GM12875 (cell line): Measurements from ENCODE around the gene UMAD1.
"Not testable (repeated sequence)": the region's sequence is repeated elsewhere in the genome, so short reads cannot be mapped to it uniquely, and the experiment has no call there.

Experiments used
- H3K4me3 ChIP-seq: one replicate; pipeline ENCODE4 v1.5.1; 2011; ENCODE audit warnings: low read depth, low read length, control low read depth
- CTCF ChIP-seq: IDR thresholded peaks from 2 replicates; pipeline ENCODE4 v1.5.1; 2011; ENCODE audit warnings: low read depth, mild to moderate bottlenecking, control low read depth, inconsistent platforms, low read length, moderate library complexity, borderline replicate concordance; ENCODE audit not compliant: insufficient read depth

Gene UMAD1

DNA sequence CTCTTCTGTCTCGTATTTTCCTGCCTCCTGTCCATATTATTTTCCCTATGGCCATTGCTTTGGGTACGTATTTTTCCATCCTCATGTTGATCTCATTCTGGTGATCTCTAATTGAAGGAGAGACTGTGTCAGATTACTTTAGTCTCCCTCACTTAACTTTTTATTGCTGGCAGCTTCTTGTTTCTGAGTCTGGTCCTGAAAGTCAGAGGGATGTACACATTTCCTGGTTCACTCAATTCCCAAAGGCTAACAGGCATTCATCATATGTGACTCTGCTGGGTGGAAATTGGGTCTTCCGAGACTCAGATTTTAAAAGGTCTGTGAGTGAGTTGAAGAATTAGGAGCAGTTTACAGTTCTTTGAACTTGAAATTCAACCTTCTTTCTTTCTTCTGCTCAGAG is 10.9 kb downstream of the UMAD1 start:
- H3K4me3 ChIP-seq, result no peak overlapping the region
- no peak for TF ChIP-seq CTCF

GRCh38 chr7:7652798-7653540 is 12.4 kb downstream of the UMAD1 start:
- TF ChIP-seq CTCF, result no peak
- H3K4me3 ChIP-seq, result no peak overlapping the region

DNA sequence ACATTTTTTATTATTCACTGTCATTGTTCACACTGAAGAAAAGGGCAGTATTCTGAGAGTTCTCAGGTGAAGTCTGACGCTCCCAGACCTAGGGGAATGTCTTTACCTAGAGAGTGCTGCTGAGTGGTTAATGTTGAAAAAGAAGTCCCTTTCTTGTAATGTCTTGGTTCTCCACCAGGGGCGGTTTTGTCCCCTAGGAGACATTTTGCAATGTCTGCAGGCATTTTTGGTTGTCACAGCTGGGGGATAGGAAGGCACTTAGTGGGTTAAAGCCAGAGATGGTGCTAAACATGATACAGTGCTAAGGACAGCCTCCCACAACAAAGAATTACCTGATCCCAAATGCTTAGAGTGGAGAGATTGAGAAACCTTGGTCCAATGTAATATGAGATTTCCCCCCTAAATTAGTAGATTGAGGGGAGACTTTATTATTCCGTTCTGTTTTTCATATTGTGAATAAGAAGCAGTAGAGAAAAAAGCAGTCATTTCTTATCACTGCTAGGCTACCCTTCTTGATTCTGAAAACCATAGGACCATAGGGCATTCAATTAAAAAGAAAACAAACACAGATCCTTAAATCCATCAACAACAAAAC is 13.1 kb downstream of the UMAD1 start:
- TF ChIP-seq CTCF, result peak; percentile 54; the same call in 1 of the 2 replicates
- H3K4me3 ChIP-seq, result no peak overlapping the region

DNA sequence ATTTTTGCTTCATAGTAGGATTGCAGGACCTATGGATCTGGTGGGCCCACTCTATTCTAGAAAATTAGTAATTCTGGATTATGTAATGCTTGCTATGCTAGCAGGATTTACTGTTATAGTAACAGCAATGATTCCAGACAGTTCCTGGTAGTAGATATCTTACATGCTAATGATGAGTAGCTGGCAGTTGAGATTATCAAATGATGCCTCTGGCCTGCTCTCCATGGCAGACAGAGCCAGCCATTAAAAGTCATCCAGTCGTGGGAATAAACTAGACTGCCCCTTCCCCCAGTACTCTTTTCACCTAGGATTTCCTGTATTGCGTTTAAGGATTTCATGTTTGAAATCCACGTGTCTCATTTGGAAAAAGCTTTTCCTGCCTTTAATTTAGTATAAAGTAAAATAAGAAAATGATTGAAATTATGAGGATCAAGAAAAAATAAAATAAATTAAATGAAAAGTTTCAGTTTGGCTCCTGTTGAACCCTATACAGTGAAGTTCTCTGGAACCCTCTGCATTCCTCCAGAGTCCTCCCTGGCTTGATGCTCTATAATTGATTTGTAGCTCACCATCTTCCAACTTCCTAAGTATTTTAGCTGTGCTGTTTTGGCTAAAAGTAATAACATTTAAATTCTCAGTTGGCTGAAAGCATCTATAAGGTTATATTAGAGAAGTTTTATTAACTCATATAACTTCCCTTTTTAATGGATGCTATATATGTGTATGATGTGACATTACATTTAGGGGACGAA is 14.6 kb downstream of the UMAD1 start:
- TF ChIP-seq CTCF, result no peak
- no peak overlapping the region for H3K4me3 ChIP-seq

DNA sequence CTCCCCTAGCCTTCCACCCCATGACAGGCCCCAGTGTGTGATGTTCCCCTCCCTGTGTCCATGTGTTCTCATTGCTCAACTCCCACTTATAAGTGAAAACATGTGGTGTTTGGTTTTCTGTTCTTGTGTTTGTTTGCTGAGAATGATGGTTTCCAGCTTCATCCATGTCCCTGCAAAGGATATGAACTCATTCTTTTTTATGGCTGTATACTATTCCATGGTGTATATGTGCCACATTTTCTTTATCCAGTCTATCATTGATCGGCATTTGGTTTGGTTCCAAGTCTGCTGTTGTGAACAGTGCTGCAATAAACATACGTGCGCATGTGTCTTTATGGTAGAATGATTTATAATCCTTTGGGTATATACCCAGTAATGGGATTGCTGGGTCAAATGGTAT is 15.9 kb downstream of the UMAD1 start:
- H3K4me3 ChIP-seq, result not testable (repeated sequence)

GRCh38 chr7:7662527-7662926 is 22.0 kb downstream of the UMAD1 start:
- no peak for TF ChIP-seq CTCF
- H3K4me3 ChIP-seq, result no peak overlapping the region

GRCh38 chr7:7664291-7664690 is 23.7 kb downstream of the UMAD1 start:
- H3K4me3 ChIP-seq, result no peak overlapping the region
- TF ChIP-seq CTCF, result no peak
